ENCODE results near the gene SLC6A17.

- TF ChIP-seq POLR2A (IDR thresholded peaks at IDR 0.05; ENCODE audit: extremely low read depth, insufficient read length) = no peak
- TF ChIP-seq CTCF (IDR thresholded peaks at IDR 0.05; ENCODE audit: low read depth, low read length) = no peak
- TF ChIP-seq MAX (IDR thresholded peaks at IDR 0.05; ENCODE audit: low read depth, low read length) = no peak
- TF ChIP-seq MYC (IDR thresholded peaks at IDR 0.05; ENCODE audit: low read depth, low read length) = no peak
These were observed 34.9 kb downstream of the SLC6A17 start for GRCh38 chr1:110185181-110185580.

Measured in NB4 (cell line).